IMR-90 (cell line): ENCODE results near the gene CD81.

ENCODE experiments used
- BHLHE40 ChIP-seq: fragments of 150-350 bp; IDR thresholded peaks from 2 replicates; pipeline ENCODE4 v1.6.1; 2016; ENCODE audit warnings: mild to moderate bottlenecking, low read depth, low read length
- CEBPB ChIP-seq: IDR thresholded peaks from 2 replicates; pipeline ENCODE4 v1.6.1; 2012; ENCODE audit warnings: low read depth, low read length, improper control_type of control experiment
- CHD1 ChIP-seq: IDR thresholded peaks from 2 replicates; pipeline ENCODE4 v1.6.1; 2012; ENCODE audit warnings: low read depth, low read length, improper control_type of control experiment
- CTCF ChIP-seq: conservative IDR thresholded peaks from 2 replicates; pipeline ENCODE4 v1.5.1; 2012; ENCODE audit warnings: mild to moderate bottlenecking, low read depth, low read length, improper control_type of control experiment
- ELK1 ChIP-seq: fragments of 150-350 bp; IDR thresholded peaks from 2 replicates; pipeline ENCODE4 v1.6.1; 2016; ENCODE audit warnings: low read depth, mild to moderate bottlenecking, low read length, moderate library complexity, borderline replicate concordance
- FOS ChIP-seq: fragments of 150-350 bp; IDR thresholded peaks from 2 replicates; pipeline ENCODE4 v1.6.1; 2016; ENCODE audit warnings: low read depth, low read length
- MAZ ChIP-seq: IDR thresholded peaks from 2 replicates; pipeline ENCODE4 v1.6.1; 2012; ENCODE audit warnings: low read depth, mild to moderate bottlenecking, low read length, improper control_type of control experiment, moderate library complexity, borderline replicate concordance
- MXI1 ChIP-seq: IDR thresholded peaks from 2 replicates; pipeline ENCODE4 v1.6.1; 2012; ENCODE audit warnings: low read depth, mild to moderate bottlenecking, low read length, moderate library complexity, borderline replicate concordance
- NFE2L2 ChIP-seq: fragments of 150-350 bp; IDR thresholded peaks from 2 replicates; pipeline ENCODE4 v1.6.1; 2016; ENCODE audit warnings: low read depth, mild to moderate bottlenecking, low read length
- POLR2A ChIP-seq: IDR thresholded peaks from 2 replicates; pipeline ENCODE4 v1.6.1; 2012; ENCODE audit warnings: mild to moderate bottlenecking, low read depth, low read length
- RAD21 ChIP-seq: IDR thresholded peaks from 2 replicates; pipeline ENCODE4 v1.6.1; 2012; ENCODE audit warnings: low read length, improper control_type of control experiment
- RFX5 ChIP-seq: IDR thresholded peaks from 2 replicates; pipeline ENCODE4 v1.8.0; 2012; ENCODE audit warnings: low read depth, mild to moderate bottlenecking, low read length, moderate library complexity
- SMC3 ChIP-seq: fragments of 150-350 bp; IDR thresholded peaks from 2 replicates; pipeline ENCODE4 v1.6.1; 2016; ENCODE audit warnings: low read depth, mild to moderate bottlenecking, antibody characterized with exemption, low read length, moderate library complexity
- USF2 ChIP-seq: fragments of 150-350 bp; IDR thresholded peaks from 2 replicates; pipeline ENCODE4 v1.6.1; 2017; ENCODE audit warnings: mild to moderate bottlenecking, antibody characterized with exemption, low read length, low read depth

- TF ChIP-seq POLR2A (no peak), CTCF (no peak), CHD1 (no peak), CEBPB (no peak), RAD21 (no peak), FOS (no peak), BHLHE40 (no peak), ELK1 (no peak), RFX5 (no peak), MXI1 (no peak), NFE2L2 (no peak), USF2 (no peak), MAZ (no peak), SMC3 (no peak)
Measured at GRCh38 chr11:2436521-2437031, 59.5 kb downstream of the CD81 start.
